MM.1S (cell line): ENCODE data around the gene UTS2B.

Experiments
- DNase-seq: peaks from one replicate; pipeline ENCODE4 v3.0.0-alpha.2; 2015
- H2AFZ ChIP-seq: fragments of 300-600 bp; sonication (generic); 2 replicates; pipeline ENCODE4 v1.6.0; 2016; ENCODE audit warnings: antibody characterized with exemption, low read length
- H3F3A ChIP-seq: fragments of 300-600 bp; sonication (generic); 2 replicates; pipeline ENCODE4 v1.6.1; 2016; ENCODE audit warnings: mild to moderate bottlenecking, antibody characterized with exemption, low read length, moderate library complexity, mixed read lengths; ENCODE audit not compliant: insufficient read depth
- H3K27ac ChIP-seq: fragments of 300-600 bp; sonication (generic); 2 replicates; pipeline ENCODE4 v1.5.1; 2016; ENCODE audit warnings: mild to moderate bottlenecking, low read length
- H3K27me3 ChIP-seq: fragments of 300-600 bp; sonication (generic); replicated peaks from 2 replicates; pipeline ENCODE4 v1.6.0; 2016; ENCODE audit warnings: low read length; ENCODE audit not compliant: insufficient read depth
- H3K36me3 ChIP-seq: fragments of 300-600 bp; sonication (generic); replicated peaks from 2 replicates; pipeline ENCODE4 v1.6.1; 2016; ENCODE audit warnings: mild to moderate bottlenecking, low read length, mixed read lengths; ENCODE audit not compliant: insufficient read depth
- H3K4me1 ChIP-seq: fragments of 300-600 bp; sonication (generic); 2 replicates; pipeline ENCODE4 v1.6.1; 2016; ENCODE audit warnings: low read length, mixed read lengths
- H3K4me2 ChIP-seq: fragments of 300-600 bp; sonication (generic); 2 replicates; pipeline ENCODE4 v1.6.0; 2016; ENCODE audit warnings: low read depth, low read length
- H3K4me3 ChIP-seq: fragments of 300-600 bp; sonication (generic); 2 replicates; pipeline ENCODE4 v1.5.1; 2016; ENCODE audit warnings: low read length, mixed read lengths
- H3K79me2 ChIP-seq: fragments of 300-600 bp; sonication (generic); 2 replicates; pipeline ENCODE4 v1.6.1; 2016; ENCODE audit warnings: mixed run types, low read length, mixed read lengths
- H3K9ac ChIP-seq: fragments of 300-600 bp; sonication (generic); 2 replicates; pipeline ENCODE4 v1.6.1; 2016; ENCODE audit warnings: low read length, mixed read lengths
- H3K9me2 ChIP-seq: fragments of 300-600 bp; sonication (generic); replicated peaks from 2 replicates; pipeline ENCODE4 v1.6.1; 2016; ENCODE audit warnings: mild to moderate bottlenecking, low read length, mixed read lengths; ENCODE audit not compliant: insufficient read depth
- H3K9me3 ChIP-seq: fragments of 300-600 bp; sonication (generic); replicated peaks from 2 replicates; pipeline ENCODE4 v1.6.1; 2016; ENCODE audit warnings: mild to moderate bottlenecking, low read length, mixed read lengths; ENCODE audit not compliant: insufficient read depth
- H4K20me1 ChIP-seq: fragments of 300-600 bp; sonication (generic); 2 replicates; pipeline ENCODE4 v1.6.1; 2016; ENCODE audit warnings: mild to moderate bottlenecking, low read length, moderate library complexity, mixed read lengths; ENCODE audit not compliant: insufficient read depth
- CTCF ChIP-seq: fragments of 300-600 bp; sonication (generic); IDR thresholded peaks from 2 replicates; pipeline ENCODE4 v1.5.1; 2016; ENCODE audit warnings: antibody characterized with exemption, low read length, mixed read lengths
- EZH2 ChIP-seq: fragments of 300-600 bp; sonication (generic); optimal IDR thresholded peaks from 2 replicates; pipeline ENCODE3; 2017; ENCODE audit warnings: low read depth, mild to moderate bottlenecking, antibody characterized with exemption, low read length, mixed read lengths
- EZH2phosphoT487 ChIP-seq: fragments of 300-600 bp; sonication (generic); IDR thresholded peaks from 2 replicates; pipeline ENCODE4 v1.6.1; 2018; ENCODE audit warnings: antibody characterized with exemption, low read length

UTS2B gene

GRCh38 chr3:191366675-191367074 is 36.3 kb upstream of the UTS2B start:
- no peaks in the 10 kb centered on the region for H3K9me3 ChIP-seq
- no peaks in the 10 kb centered on the region for H3K4me1 ChIP-seq
- H3K36me3 ChIP-seq: no peaks in the 10 kb centered on the region
- no peaks in the 10 kb centered on the region for H3K9me2 ChIP-seq
- H3K27me3 ChIP-seq: no peaks in the 10 kb centered on the region
- H3K4me3 ChIP-seq: no peak overlapping the region
- no peak overlapping the region for H3K27ac ChIP-seq
- H3K79me2 ChIP-seq: no peaks in the 10 kb centered on the region
- no peak overlapping the region for H3K9ac ChIP-seq
- H3K4me2 ChIP-seq: no peak overlapping the region
- TF ChIP-seq EZH2: no peak
- no peak for TF ChIP-seq EZH2phosphoT487
- no peak for TF ChIP-seq CTCF
- no peak for DNase-seq
- H2AFZ ChIP-seq: no peak overlapping the region
- H4K20me1 ChIP-seq: no peaks in the 10 kb centered on the region
- no peaks in the 10 kb centered on the region for H3F3A ChIP-seq

DNA sequence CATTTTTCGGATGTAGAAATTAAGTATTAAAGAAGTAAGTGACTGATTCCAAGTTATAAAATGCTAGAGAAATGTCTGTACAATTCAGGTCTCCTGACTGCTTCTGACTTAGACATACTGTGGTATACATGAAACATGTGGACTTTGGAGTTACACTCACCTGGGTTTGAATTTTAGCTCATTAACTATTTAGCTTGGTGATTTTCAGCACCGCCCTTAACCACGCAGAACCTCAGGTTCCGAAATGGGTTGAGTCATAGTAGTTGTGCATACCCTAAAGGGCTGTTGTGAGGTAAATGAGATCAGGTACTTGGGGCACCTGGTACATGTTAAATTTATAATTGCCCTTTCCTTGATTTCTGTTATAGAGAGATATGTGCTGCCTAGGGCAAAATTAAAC is 32.9 kb upstream of the UTS2B start:
- H3K9me3 ChIP-seq: no peaks in the 10 kb centered on the region
- no peaks in the 10 kb centered on the region for H3K9me2 ChIP-seq
- H3K36me3 ChIP-seq: 0 out of 2 replicates have a peak, but pooled peaks cover 3% of the 10 kb centered on the region
- H3K9ac ChIP-seq: no peak overlapping the region
- H3K27ac ChIP-seq: no peak overlapping the region
- no peak overlapping the region for H2AFZ ChIP-seq
- TF ChIP-seq CTCF (no peak), EZH2phosphoT487 (no peak), EZH2 (no peak)
- H3K27me3 ChIP-seq: no peaks in the 10 kb centered on the region
- DNase-seq: no peak
- no peaks in the 10 kb centered on the region for H3K79me2 ChIP-seq
- H4K20me1 ChIP-seq: no peaks in the 10 kb centered on the region
- no peaks in the 10 kb centered on the region for H3F3A ChIP-seq
- H3K4me1 ChIP-seq: no peaks in the 10 kb centered on the region
- no peak overlapping the region for H3K4me2 ChIP-seq
- no peak overlapping the region for H3K4me3 ChIP-seq

DNA sequence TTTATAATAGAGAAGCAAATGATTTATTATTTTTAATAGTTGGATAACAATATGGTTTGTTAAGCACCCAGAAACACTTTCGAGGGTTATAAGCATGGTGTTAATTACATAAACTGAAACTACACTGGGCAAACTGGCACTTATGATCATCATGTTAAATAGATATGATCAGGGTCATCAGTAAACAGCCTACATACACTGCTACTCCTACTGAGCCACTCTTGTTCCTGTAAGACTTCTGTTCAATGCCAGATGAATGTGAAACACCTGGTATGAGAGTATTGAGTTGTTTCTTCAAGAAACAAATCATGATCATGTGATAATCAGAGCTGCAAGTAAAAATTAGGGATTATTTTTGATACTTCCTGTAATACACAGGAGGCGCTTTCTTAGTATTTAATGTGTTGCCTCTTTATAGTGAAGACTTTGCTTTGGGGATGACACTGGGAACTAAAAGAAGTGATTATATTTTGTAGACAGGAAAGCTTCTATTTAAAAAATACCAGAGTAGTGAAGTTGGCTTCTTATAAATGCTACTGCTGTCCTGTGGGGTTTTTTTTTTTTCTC is 32.3 kb upstream of the UTS2B start:
- Histone ChIP-seq H3F3A (no peaks in the 10 kb centered on the region), H3K27ac (no peak overlapping the region), H4K20me1 (no peaks in the 10 kb centered on the region), H3K36me3 (0 out of 2 replicates have a peak, but pooled peaks cover 3% of the 10 kb centered on the region), H3K4me3 (no peak overlapping the region), H3K9me3 (no peaks in the 10 kb centered on the region), H3K4me2 (no peak overlapping the region), H3K9ac (no peak overlapping the region), H2AFZ (no peak overlapping the region), H3K9me2 (no peaks in the 10 kb centered on the region), H3K79me2 (no peaks in the 10 kb centered on the region), H3K4me1 (no peaks in the 10 kb centered on the region), H3K27me3 (no peaks in the 10 kb centered on the region)
- no peak for DNase-seq
- TF ChIP-seq EZH2phosphoT487: no peak
- no peak for TF ChIP-seq CTCF
- TF ChIP-seq EZH2: no peak
